Mucosa of gallbladder (tissue), 1 donor: ENCODE results near the gene SCARB1. TPM values are rescaled to one million over a fixed set of nuclear protein-coding genes. Genes with fewer than 3 reads are reported as not detected.

ENCODE experiments used
- DNase-seq: peaks from one replicate; pipeline ENCODE4 v3.0.0-alpha.2; 2020; ENCODE audit warnings: low spot score
- total RNA-seq: library from RNA; stranded (reverse); gene quantifications from one replicate; pipeline ENCODE4 v1.2.1, GENCODE V29; 2021
- donor health status: DM: no; HTN: no; CAD: no.

The SCARB1 gene
- total RNA-seq, 1 donor from 2014 or later = 102 TPM

DNA sequence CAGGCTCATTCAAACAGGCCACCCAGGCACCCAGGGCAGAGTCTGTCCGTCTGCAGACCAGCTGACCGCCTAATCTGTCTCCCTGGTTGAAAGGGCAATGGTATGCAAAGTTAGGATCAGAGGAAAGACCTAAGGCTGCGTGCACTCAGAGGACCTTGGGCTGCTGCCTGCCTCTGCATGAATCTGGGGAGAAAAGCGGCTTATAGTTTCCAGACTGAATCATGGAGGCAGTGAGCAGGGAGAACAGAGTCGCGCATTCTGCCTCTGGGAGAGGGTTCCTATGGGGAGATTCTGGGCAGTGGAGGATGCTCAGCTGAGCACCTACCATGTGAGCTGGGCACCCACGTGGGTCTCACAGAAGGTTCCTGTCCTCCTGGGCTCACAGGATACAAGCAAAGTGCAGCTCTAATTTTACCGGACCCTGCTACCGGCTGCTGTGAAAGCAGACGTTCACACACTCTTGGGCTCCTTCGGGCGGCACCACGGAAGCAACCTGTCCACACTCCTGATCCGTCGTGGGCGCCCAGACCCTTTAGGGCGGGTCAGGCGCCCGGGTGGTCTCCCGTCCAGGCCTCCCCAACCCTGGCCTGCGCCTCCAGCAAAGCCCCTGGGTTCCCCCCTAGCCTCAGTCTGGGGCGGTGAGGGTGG, 772 bp downstream of the SCARB1 start:
- no peak for DNase-seq

DNA sequence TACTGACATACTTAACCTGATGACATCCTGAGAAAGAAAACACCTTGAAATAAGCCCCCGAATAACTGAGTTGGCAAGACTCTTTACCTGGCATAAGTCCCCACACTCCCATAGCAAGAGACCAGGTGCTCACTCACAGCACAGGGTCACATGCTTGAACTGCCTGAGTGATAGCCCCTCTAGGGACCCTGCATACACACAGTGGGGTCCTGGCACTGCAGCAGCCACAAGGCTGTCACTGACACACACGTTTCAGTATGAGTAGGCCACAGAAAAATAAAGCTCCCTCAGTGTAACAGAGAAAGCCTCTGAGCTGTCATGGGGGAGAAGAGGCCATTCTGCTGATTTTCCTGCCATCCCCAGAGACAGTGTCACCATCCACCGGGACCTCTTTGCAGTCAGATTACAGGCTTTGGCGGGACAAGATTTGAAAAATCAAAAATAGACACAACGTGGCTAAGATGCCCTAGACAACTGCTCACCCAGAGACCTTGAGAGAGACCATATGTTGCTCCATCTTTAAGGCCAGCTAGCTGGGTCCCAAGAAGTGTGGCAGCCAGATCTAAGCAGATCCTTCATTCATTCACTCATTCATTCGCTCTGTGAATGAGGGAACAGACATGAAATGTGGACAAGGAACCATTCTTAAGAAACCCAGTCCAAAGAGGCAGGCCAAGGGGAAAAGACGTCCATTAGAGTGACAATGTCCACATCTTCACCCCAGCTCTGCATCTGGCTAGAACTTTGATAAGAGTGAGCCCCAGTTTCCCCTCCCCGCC, 1.6 kb downstream of the SCARB1 start:
- DNase-seq = no peak

DNA sequence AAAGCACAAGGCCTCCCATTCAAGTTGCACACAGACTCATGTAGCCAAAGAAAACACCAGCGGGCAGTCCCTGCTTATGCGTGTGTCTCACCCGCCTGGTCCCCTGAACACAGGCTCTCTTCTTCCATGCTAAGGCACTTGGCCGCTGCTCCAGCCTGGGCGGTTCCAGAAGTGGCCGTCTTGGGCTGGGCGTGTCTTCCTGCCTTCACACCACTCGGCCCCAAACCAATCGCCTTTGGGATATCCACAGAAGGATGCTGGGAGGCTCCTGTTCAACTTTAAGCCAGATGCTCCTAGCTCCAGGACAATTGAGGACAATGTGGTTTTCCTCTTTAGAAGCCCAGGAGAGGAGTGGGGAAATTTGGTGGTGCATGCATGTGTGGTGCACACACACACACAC, 2.2 kb downstream of the SCARB1 start:
- peak; percentile 62 for DNase-seq

DNA sequence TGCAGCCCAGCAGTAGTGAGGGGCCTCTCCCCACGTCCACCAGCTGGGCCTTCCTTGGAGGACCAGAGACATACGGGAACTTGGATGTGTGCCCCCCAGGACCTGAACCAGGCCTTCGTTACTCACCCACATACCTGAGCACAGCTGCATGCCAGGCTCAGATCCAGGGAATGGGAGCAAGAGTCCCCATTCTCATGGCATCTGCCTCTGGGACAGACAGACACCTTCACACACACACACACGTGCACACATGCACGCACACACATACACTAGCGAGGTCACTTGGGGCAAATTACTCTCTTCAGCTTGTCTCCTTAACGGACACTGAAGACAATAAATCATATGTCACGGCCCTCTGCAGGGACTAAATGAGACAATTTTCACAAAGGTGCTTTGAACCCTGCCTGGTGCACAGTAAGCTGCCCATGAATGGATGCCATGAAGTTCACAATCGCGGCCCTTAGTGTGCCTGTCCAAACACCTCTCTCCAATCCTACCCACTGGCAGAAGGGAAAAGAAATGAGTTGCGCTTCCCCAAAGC, 5.7 kb downstream of the SCARB1 start:
- no peak for DNase-seq

DNA sequence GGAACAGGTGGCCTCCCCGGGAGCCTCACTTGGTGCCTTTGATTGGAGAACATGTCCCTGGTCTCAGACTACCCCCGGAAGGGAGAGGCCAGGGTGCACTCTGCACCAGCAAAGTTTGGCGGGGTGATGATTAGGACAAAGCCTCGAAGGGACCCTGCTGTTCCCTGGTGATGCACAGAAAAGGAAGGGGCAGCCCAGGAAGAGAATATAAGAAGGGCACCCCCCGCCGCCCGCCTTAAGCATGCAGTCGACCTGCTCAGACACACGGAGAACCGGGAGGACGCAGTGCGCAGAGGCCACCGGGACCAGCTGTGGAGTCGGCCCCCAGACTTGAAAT, 6.9 kb downstream of the SCARB1 start:
- no peak for DNase-seq

DNA sequence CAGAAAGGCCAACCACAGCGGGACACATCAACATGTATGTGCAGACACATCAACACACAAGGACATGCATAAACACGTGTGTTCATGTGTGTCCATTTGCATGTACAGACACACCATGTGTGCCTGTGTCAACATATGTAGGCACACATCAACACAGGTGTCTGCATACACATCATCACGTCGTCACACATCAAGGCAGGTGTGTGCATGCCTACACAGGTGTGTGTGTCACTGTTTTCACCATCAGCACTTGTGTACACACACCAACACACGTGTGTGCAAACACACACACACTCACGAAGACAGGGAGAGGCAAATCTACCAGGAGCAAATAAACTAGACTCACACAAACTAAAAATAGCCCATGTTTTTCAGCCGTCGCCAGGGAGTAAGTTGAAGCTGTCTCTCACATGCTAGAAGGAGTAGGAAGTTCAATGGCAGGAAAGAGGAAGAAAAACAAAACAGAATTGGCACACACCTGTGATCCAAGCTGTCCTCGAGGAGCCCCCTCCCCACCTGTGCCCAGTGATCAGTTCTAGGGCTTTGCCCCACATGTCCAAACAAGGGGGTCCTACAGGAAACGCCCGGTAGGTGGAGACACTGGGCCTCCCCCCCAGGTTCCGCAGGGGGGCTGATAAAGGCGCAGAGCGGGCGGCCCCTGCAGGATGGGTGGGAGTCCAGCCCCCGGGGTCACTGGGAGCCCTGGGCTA, 7.4 kb downstream of the SCARB1 start:
- DNase-seq = no peak

DNA sequence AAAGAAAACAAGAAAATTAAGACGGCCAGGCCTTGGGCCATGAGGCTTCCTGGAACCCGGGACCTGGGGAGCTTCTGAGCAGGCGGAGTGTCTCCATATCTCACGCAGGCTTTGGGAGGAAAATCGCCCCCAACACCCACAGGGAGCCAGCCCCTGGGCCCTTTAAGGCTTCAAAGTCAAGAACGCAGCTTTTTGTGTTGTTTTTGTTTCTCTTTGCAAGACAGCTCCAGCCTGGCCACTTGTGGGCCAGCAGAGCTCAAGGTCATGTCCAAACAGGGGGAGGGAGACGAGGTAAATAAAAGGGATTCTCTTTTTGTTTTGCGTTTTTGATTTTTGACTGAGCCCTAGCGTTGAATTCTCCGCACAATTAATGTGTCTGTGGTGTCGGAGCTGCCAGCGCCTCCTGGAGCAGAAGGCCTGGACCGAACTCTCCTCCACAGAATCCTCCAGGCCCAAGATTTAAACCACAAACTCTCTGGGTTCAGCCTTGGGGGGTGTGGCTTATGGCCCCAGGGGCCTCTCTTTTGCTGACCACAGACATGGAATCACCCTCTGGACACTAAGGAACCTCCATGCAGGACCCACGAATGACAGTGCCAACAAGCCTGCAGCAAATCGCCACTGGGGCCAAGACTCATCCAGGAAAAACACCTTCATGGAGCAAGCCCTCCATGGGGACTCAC, 8.2 kb downstream of the SCARB1 start:
- no peak for DNase-seq

DNA sequence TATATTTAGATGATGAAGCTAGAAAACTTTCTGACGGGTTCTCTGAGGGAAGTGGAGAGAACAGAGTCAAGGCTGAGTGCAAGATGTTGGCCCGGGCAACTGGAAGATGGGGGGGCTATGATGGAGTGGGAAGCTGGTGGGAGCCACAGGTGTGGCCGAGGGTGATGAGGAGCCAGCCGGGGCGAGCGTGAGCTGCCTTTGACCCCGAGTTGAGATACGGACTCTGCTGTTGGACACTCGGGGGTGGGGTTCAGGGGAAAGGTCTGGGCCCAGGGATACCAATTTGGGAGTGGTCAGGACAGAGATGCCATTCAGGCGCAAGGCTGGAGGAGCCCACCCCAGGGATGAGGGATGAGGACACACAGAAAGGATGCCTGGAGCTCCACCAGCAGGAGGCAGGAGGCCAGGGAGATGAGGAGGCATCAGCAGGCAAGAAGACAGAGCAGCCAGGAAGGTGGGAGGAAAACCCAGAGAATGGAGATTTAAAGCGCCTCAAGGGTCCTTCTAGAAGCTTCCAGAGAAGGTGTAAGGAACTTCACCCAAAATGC, 9.0 kb downstream of the SCARB1 start:
- no peak for DNase-seq

DNA sequence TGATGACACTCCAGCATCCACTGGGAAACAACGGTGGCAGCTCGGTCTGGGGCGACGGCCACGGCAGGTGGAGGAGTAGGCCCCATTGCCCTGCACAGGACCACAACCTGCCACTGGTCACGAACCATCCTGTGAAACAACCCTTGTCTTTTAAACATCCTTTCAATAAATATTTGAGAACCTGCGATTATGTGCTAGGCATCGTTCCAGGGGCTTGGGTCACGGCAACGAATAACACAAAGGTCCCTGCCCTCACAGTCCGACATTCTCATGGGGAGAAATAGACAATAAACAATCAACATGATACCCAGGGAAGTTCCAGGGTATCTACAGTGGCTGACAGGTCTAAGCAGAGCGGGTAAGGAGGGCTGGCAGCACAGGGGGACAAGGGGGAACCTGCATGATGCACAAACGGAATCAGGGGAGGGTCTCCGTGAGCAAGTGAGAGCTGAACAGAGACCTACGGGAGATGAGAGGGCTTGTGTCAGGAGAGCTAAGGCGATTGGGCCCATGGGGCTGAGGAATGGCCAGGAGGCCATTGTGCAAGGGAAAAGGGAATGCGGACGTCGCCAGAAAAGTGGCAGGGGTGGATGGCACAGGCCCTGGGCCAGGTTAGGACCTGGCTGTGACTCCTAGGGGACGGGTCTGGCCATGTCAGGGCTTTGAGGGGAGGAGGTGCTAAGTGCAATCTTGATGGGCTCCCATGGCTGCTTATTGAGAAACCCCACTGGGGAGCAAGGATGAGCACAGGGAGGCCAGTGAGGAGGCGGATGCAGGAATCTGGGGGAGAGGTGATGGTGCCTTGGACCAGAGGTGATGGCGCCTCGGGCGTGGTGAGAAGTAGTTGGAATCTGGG, 9.7 kb downstream of the SCARB1 start:
- DNase-seq = no peak

DNA sequence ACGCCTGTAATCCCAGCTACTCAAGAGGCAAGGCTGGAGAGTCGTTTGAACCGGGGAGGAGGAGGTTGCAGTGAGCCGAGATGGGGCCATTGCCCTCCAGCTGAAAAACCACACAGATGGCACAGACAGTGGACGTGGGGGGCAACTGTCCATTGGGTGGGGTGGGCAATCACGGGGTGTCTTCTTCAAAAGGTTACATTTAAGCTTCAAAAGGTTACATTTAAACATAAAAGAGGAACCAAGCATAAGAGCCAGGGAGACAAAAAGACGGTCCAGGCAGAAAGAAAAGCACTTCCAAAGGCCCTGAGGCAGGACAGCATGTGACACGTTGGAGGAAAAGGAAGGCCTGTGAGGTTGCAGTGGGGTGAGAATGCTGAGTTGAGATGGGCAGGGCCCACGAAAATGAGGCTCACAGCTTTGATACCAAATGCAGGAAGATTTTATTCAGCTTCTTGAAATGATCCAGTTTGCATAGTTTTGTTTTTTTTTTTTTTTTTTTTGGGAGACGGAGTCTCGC, 10.7 kb downstream of the SCARB1 start:
- DNase-seq = no peak

DNA sequence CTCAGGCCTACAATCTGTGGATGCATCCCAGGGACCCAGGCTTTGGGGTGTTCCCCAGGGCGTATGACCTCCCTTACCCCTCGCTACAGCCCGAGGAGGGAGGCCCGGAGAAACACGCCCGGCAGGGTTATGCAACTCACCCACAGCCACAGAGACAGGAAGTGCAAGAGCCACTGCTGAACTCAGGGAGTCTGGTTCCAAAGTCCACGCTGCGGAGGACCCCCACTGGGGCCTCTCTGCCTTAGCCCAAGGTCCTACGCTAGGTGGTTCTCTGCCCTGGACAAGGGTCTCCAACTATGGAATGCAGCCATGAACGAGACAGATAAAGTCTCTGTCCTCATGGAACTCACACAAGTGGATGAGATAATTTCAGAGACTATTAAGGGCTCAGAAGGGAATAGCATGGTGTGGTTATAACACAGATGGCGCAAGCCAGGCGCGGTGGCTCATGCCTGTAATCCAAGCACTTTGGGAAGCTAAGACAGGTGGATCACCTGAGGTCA, 11.3 kb downstream of the SCARB1 start:
- peak; percentile 78 for DNase-seq

DNA sequence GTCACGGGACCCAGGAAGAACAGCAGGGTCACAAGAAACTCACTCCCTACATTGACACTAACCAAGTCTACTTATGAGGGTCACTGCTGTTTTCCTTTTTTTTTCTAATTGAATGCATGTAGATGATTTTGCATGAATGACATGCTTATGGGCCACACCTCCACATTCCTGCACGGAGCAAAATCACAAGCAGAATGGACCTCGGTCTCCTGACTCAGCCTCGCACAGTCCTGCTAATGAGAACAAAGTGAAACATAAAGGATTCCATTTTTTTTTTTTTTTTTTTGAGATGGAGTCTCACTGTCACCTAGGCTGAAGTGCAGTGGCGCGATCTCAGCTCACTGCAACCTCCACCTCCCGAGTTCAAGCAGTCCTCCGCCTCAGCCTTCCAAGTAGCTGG, 12.3 kb downstream of the SCARB1 start:
- DNase-seq = no peak

DNA sequence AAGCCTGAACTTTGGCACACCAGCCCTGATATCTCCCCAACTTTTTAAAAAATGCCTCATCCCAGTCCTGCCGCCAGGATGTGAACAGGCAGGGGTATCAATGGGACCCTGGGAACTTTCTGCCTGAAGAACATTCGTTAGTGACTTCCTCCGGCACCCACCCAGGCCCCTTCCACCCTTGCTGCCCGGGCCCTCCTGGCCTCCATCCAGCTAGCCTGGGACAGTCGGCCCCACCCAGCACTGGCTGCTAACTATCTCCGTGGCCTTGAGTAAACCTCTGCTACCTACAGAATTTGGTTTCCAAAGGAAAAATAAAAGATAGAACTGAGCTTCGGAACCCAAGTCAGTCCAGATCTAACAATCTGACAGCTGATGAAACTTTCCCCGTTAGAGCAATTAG, 14.3 kb downstream of the SCARB1 start:
- DNase-seq = no peak

DNA sequence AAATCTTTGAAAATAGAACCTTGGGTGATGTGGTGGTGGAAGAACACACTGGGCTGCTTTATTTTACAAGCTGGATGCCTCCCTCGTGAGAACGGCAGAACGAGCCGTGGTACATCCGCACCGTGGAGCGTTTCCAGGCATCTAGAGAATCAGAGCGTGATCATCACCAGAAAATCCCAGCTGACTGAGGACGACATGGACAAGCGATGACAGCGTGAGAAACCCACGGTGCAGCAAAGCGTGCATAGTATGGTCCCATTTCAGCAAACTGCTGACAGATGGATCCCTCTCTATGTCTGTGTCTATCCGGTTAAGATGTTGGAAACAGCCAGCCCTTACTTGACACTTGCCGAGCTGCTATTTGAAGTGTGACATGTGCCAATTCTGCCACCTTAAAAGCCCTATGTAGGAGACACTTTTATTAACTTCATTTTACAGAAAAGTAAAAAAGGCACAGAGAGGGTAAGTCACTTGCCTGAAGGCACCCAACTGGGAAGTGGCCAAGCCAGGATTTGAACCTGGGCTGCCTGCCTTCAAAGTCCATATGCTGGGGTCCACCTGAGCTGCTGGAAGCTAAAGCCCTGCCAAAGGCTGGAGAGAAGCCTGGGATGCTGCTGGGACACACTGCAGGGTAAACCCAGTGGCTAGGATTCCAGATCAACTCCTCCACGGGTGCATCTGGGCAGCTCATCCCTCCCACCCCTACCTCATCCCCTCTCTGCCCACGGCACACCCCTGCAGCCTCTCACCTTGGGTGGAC, 14.9 kb downstream of the SCARB1 start:
- no peak for DNase-seq

DNA sequence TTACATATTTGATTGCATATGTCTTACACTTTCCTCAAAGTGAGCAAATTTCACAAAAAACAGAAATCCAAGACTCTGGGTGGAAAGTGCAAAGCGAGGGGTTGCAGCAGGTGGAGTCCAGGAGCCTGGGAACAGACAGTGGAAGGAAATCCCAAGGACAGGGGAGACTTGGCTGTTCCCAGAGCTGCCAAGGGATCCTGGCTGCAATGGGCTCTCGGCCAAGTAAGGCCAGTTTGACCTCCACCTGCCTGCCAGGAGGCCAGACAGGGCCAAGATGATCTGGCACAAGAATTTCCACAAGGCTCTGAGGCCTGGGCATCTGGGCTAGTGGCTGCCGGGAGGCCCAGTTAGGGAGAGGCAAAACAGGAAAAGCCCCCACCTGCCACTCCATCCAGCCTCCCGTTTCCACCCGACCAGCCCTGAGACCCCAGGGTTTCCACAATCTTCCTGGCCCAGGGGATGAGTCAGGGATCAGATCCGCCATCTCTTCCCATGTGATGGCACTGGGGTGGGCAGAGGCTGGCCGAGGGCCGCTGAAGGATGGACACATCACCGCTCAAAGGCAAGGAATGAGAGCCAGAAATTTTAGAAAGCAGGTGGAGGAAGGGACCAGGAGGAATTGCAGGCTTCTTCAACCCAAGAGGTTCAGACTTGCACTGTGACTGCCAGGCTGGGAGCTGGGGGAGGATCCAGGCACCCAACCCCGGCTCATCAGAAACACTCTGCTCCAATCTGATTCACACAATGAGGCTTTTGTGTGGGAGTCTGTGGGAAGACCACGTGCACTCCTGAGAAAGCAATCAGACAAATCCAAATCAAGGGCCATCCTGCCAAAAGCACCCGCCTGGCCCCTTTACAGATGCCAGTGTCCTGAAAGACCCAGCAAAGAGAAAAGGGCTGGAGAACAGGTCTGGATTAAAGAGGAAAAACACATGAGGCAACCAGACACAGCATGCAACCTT, 16.3 kb downstream of the SCARB1 start:
- no peak for DNase-seq

DNA sequence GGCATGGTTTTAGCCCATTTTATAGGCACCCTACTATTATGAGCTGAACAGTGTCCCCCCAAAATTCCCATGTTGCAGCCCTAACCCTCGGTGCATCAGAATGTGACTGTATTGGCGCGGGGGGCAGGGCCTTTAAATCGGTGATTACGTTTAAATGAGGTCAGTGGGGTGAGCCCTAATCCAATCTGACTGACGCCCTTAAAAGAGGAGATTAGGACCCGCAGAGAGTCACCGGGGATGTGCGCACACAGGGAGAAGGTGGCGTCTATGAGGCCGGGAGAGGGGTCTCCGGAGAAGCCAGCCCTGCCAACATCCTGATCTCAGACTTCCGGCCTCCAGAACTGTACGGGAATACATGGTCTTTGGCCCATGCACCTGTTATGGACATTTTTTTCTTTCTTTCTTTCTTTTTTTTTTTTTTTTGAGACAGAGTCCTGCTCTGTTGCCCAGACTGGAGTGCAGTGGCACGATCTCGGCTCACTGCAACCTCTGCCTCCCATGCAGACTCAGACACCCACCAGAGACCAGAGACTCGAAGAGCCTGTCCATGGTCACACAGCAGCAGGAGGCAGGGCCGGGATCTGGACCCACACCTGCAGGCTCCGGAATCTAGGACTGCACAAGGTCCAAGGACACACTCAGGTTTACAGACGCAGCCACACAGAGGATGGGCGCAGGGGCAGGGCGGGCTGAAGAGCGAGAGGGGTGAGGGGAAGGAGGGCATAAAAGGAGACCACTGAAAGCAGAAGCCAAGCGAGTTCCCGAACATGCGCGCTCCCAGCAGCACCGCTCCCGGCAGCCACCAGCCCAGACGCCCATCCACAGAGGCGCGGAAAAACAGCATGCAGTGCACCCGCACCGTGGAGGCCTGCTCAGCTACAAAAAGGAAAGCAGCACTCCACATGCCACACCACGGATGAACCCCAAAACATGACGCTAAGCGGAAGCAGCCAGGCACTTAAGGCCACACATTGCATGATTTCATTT, 19.0 kb downstream of the SCARB1 start:
- no peak for DNase-seq

DNA sequence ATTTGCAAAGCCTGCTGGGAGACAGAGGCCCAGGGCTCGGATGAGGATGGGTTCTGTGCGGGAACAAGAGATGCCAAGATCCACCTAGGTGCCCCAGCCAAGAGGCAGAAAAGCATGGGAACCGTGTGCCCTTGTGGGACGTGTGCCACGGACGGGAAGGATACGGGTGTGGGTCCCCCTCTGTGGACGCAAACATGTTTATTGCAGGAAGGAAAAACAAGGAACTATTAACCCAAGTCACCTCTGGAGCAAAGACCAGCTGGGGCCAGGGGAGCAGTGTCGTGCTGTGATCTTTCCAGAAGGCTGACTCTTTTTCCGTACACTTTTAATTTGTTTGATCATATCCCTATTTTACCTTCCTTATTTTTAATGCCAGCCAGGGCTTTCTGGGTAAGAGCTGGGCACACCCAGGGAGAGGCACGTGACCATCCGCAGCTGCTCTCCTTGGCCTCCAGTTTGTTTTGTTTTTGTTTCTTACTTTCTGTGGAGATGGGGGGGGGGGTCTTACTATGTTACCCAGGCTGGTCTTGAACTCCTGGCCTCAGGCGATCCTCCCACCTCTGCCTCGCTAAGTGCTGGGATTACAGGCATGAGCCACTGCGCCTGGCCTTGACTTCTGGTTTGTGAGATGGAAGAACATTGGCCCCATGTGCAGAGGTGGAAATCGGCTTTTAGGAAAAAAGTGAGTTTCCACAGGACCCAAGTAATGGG, 20.7 kb downstream of the SCARB1 start:
- DNase-seq = no peak
